ACC112 (cell line): ENCODE measurements around the gene SLC47A2.

Source experiments
- H2AFZ ChIP-seq: fragments of 200-600 bp; sonication (generic); one replicate; pipeline ENCODE4 v1.6.0; 2017; ENCODE audit warnings: antibody characterized with exemption, low read length; ENCODE audit not compliant: unreplicated experiment
- H3K27ac ChIP-seq: fragments of 200-600 bp; sonication (generic); 2 replicates; pipeline ENCODE4 v1.5.1; 2014; ENCODE audit warnings: low read depth, mild to moderate bottlenecking, antibody characterized with exemption, low read length, moderate library complexity
- H3K27me3 ChIP-seq: fragments of 200-600 bp; sonication (generic); 2 replicates; pipeline ENCODE4 v1.6.1; 2014; ENCODE audit warnings: mild to moderate bottlenecking, antibody characterized with exemption, low read length, moderate library complexity, mixed read lengths; ENCODE audit not compliant: insufficient read depth
- H3K36me3 ChIP-seq: fragments of 200-600 bp; sonication (generic); 2 replicates; pipeline ENCODE4 v1.6.1; 2016; ENCODE audit warnings: mild to moderate bottlenecking, antibody characterized with exemption, low read length, moderate library complexity, mixed read lengths; ENCODE audit not compliant: insufficient read depth
- H3K4me1 ChIP-seq: fragments of 200-600 bp; sonication (generic); one replicate; pipeline ENCODE4 v1.6.1; 2016; ENCODE audit warnings: low read length, mixed read lengths; ENCODE audit not compliant: insufficient read depth, unreplicated experiment, control insufficient read depth
- H3K4me3 ChIP-seq: fragments of 200-600 bp; sonication (generic); 2 replicates; pipeline ENCODE4 v1.5.1; 2014; ENCODE audit warnings: mild to moderate bottlenecking, low read depth, low read length
- H3K79me2 ChIP-seq: fragments of 200-600 bp; sonication (generic); one replicate; pipeline ENCODE4 v1.6.0; 2016; ENCODE audit warnings: low read length; ENCODE audit not compliant: control insufficient read depth, unreplicated experiment, insufficient read depth

The SLC47A2 gene

GRCh38 chr17:19755392-19755791, 39.0 kb upstream of the SLC47A2 start:
- Histone ChIP-seq H3K27ac (no peak overlapping the region), H3K27me3 (no peaks in the 10 kb centered on the region), H2AFZ (no peak overlapping the region), H3K4me1 (peaks cover 18% of the 10 kb centered on the region), H3K36me3 (no peaks in the 10 kb centered on the region), H3K79me2 (no peaks in the 10 kb centered on the region), H3K4me3 (no peak overlapping the region)

GRCh38 chr17:19753661-19754463, 37.5 kb upstream of the SLC47A2 start:
- Histone ChIP-seq H3K4me3 (no peak overlapping the region), H3K27me3 (no peaks in the 10 kb centered on the region), H3K36me3 (no peaks in the 10 kb centered on the region), H3K27ac (peak overlapping the region; percentile 90), H2AFZ (no peak overlapping the region), H3K79me2 (no peaks in the 10 kb centered on the region), H3K4me1 (peaks cover 18% of the 10 kb centered on the region)

- no peaks in the 10 kb centered on the region for H3K36me3 ChIP-seq
- peak overlapping the region; percentile 90 for H3K27ac ChIP-seq
Observed at GRCh38 chr17:19753051-19753509, 36.7 kb upstream of the SLC47A2 start.

GRCh38 chr17:19752216-19753050, 36.0 kb upstream of the SLC47A2 start:
- H3K27me3 ChIP-seq, result no peaks in the 10 kb centered on the region
- H3K79me2 ChIP-seq, result no peaks in the 10 kb centered on the region
- peak overlapping the region; percentile 87 for H2AFZ ChIP-seq
- H3K27ac ChIP-seq, result peak overlapping the region; percentile 90
- peaks cover 18% of the 10 kb centered on the region for H3K4me1 ChIP-seq
- no peak overlapping the region for H3K4me3 ChIP-seq
- H3K36me3 ChIP-seq, result no peaks in the 10 kb centered on the region

More at GRCh38 chr17:19753051-19753509, 36.7 kb upstream of the SLC47A2 start:
- Histone ChIP-seq H2AFZ (peak overlapping the region; percentile 87), H3K27me3 (no peaks in the 10 kb centered on the region), H3K79me2 (no peaks in the 10 kb centered on the region), H3K4me3 (no peak overlapping the region), H3K4me1 (peaks cover 18% of the 10 kb centered on the region)

DNA sequence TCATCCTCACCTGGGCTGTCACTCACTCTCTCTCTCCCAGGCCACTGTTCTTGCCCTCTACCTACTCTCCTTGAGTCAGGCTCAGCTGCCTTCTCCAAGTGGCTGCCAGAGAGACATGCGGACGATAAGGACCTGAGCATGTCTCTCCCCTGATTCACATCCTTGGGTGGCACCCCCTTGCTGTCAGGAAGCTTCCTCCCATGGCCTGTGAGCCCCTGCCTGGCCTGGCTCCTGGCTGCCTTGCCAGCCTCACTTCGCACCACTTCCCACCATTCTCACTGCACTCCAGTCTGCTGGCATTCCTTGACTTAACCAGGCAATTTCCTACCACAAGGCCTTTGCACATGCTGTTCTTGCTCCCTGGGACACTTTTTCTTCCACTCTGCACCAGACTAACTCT, 34.5 kb upstream of the SLC47A2 start:
- Histone ChIP-seq H3K27me3 (no peaks in the 10 kb centered on the region), H3K27ac (no peak overlapping the region), H3K4me1 (peaks cover 18% of the 10 kb centered on the region), H3K4me3 (no peak overlapping the region), H3K36me3 (no peaks in the 10 kb centered on the region), H3K79me2 (no peaks in the 10 kb centered on the region), H2AFZ (no peak overlapping the region)

GRCh38 chr17:19750020-19750572, 33.7 kb upstream of the SLC47A2 start:
- no peaks in the 10 kb centered on the region for H3K27me3 ChIP-seq
- H3K4me3 ChIP-seq, result no peak overlapping the region
- H2AFZ ChIP-seq, result no peak overlapping the region
- H3K4me1 ChIP-seq, result peaks cover 20% of the 10 kb centered on the region
- H3K27ac ChIP-seq, result no peak overlapping the region
- H3K79me2 ChIP-seq, result no peaks in the 10 kb centered on the region
- H3K36me3 ChIP-seq, result no peaks in the 10 kb centered on the region

- Histone ChIP-seq H3K4me1 (peaks cover 21% of the 10 kb centered on the region), H3K79me2 (no peaks in the 10 kb centered on the region), H3K27ac (no peak overlapping the region), H3K4me3 (no peak overlapping the region), H2AFZ (no peak overlapping the region), H3K27me3 (no peaks in the 10 kb centered on the region), H3K36me3 (no peaks in the 10 kb centered on the region)
Observed at GRCh38 chr17:19748807-19749193, 32.4 kb upstream of the SLC47A2 start.

GRCh38 chr17:19747829-19748806, 31.7 kb upstream of the SLC47A2 start, which contains the start of gene ALDH3A1:
TSS of gene ALDH3A1 (minus strand) at chr17:19748298. CDS start at chr17:19745129, 3,169 bp downstream.
- no peak within 1 kb of the TSS for H3K27ac ChIP-seq
- no peaks in the 10 kb centered on the region for H3K36me3 ChIP-seq
- no peaks in the 10 kb centered on the region for H3K27me3 ChIP-seq
- H3K4me3 ChIP-seq, result no peak within 1 kb of the TSS
- peaks cover 14% of the 10 kb centered on the region for H3K4me1 ChIP-seq
- H2AFZ ChIP-seq, result no peak within 1 kb of the TSS
- H3K79me2 ChIP-seq, result no peaks in the 10 kb centered on the region

DNA sequence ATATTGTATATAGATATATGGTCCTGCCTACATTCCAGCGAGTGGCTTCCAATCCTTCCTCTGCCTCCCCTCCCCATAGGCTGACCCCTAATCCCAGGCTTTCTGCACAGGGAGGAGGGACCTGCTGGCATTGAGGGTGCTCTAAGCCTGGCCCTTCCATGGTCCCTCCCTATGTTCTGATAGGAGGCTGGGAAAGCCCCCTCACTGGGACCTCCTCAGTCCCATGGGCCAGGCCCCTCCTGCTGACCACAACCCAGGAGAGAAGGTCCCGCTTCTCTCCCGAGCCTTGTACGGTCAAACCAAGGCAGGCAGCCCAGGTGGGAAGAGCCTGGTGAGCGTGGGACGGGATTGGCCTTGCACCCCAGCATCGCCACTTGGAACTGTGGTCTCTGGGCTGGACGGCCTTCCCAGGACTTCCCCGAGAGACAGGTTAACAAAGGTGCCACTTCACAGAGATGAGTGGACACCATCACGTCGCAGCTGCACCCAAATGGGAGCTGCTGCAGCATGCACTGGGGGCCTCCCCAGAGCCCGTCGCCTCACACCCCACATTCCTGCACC, 30.9 kb upstream of the SLC47A2 start:
- Histone ChIP-seq H3K4me3 (no peak overlapping the region), H3K4me1 (peaks cover 5% of the 10 kb centered on the region)

More for the DNA sequence above, 30.9 kb upstream of the SLC47A2 start:
- Histone ChIP-seq H3K79me2 (no peaks in the 10 kb centered on the region), H2AFZ (no peak overlapping the region), H3K36me3 (no peaks in the 10 kb centered on the region), H3K27ac (no peak overlapping the region), H3K27me3 (no peaks in the 10 kb centered on the region)
